Psoas muscle (tissue), 8 donors: Measurements from ENCODE around the gene ATG5. TPM values are rescaled to one million over a fixed set of nuclear protein-coding genes. Genes with fewer than 3 reads are reported as not detected.

ENCODE experiments used
- ATAC-seq, 4 donors: fragments of 200-7000 bp; cut with Tn5 transposase; one replicate each; pipeline ENCODE4 v1.9.1; 2020; ENCODE audit warnings: moderate library complexity in 3 of 4, mild to moderate bottlenecking in 2 of 4
- DNase-seq, 2 donors: peaks; one replicate each; pipeline ENCODE4 v3.0.0-alpha.2; 2020
- H3K27ac ChIP-seq: fragments of 200-600 bp; one replicate; pipeline ENCODE4 v1.8.0; 2022
- H3K27me3 ChIP-seq, 3 donors: fragments of 200-600 bp in 1 of 3; one replicate each; pipeline versions ENCODE4 v1.6.1 to v1.8.0; 2013 to 2022; ENCODE audit warnings: low read length in 2 of 3, mild to moderate bottlenecking in 2 of 3, moderate library complexity in 1 of 3; ENCODE audit not compliant: insufficient read depth in 3 of 3
- H3K36me3 ChIP-seq, 2 donors: fragments of 200-600 bp in 1 of 2; one replicate each; pipeline versions ENCODE4 v1.6.1 to v1.8.0; 2013 to 2022; ENCODE audit warnings: low read depth in 1 of 2, mild to moderate bottlenecking in 1 of 2, moderate library complexity in 1 of 2; ENCODE audit not compliant: insufficient read depth in 1 of 2
- H3K4me1 ChIP-seq: fragments of 200-600 bp; one replicate; pipeline ENCODE4 v1.8.0; 2022
- H3K4me3 ChIP-seq: fragments of 200-600 bp; one replicate; pipeline ENCODE4 v1.8.0; 2022; ENCODE audit warnings: mild to moderate bottlenecking
- H3K9me3 ChIP-seq: fragments of 200-600 bp; one replicate; pipeline ENCODE4 v1.8.0; 2022
- WGBS, 3 donors: extraction: QIAGEN DNeasy Blood & Tissue Kit; methylation state at CpG; one replicate each; pipeline versions ENCODE4 v1.1.6 to v1.1.7; 2013; 5-methylcytosine and 5-hydroxymethylcytosine counted together
- intact Hi-C, 2 donors: fragments of 100-400 bp; cut with DNase I; formaldehyde crosslinking; loops; one replicate each; pipeline versions ENCODE4 v1.11.0 to v1.14.2; 2022
- polyA plus RNA-seq, 3 donors: library from polyadenylated mRNA; stranded (reverse); fragments of 200-250 nt; gene quantifications; one replicate each; pipeline ENCODE4 v1.2.3, GENCODE V29; 2013
- total RNA-seq, 4 donors: library from RNA; stranded (reverse); fragmentation: NEBNext Ultra II Directional in 2 of 4; extraction: Animal tissue kit (Norgen Biotek cat#: 25700) in 2 of 4; gene quantifications; one replicate each; pipeline versions ENCODE4 v1.2.1 to v1.2.4, GENCODE V29; 2021 to 2023
- TF ChIP-seq, protein P1 (sequence below): fragments of 200-600 bp; IDR thresholded peaks from one replicate; pipeline ENCODE4 v1.8.0; 2022; ENCODE audit warnings: antibody characterized with exemption
- donor health status: healthy with polysubstance abuse.
- donor health status: DM: no; HTN: no; CAD: no; lungs with moderate emphysema.
- donor health status: Bipolar disorder and iron deficiency.
- donor health status: healthy.
- donor health status: DM: yes; HTN: yes; CAD: no.
- donor health status: DM: no; HTN: no; CAD: no.
- donor health status: DM: no; HTN: no; CAD: no.
- donor health status: DM: yes; HTN: yes; CAD: no.

ATG5 gene
- total and polyA plus RNA-seq, 7 donors: 13.5 to 35.7 (median 19.5) TPM

DNA sequence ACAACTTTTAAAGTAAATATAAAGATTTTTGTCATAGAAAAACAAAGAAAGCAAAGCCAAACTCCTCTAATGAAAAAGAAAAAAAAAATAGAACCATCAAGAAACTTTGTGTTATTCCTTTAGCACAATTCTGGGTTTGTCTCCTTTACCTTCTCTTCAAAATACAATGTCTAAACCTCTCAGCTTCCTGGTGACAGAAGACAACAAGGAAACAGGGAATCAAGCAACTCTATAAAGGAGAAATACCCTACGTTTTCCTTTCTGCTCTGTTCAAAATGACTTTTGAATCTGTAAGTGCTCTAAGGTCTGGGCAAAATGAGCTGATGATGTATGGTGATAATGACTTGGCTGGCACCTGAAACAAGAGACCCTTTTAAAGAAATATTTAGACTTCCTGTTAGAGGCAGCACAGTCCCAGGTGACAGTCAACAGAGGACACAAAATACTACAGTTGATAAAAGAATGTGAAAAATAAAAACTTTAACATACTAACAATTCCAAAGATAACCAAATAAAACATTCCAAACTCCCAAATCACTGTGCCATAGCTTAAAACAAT lies 138.1 kb downstream of the ATG5 start:
- Histone ChIP-seq H3K27me3 (no peaks in the 10 kb centered on the region), H3K27ac (no peak overlapping the region), H3K9me3 (no peaks in the 10 kb centered on the region), H3K4me3 (no peak overlapping the region), H3K4me1 (no peaks in the 10 kb centered on the region), H3K36me3 (peaks cover 0 to 9% of the 10 kb centered on the region in 2 donors)
- intact Hi-C loops: no loop called here
- TF ChIP-seq, protein P1, sequence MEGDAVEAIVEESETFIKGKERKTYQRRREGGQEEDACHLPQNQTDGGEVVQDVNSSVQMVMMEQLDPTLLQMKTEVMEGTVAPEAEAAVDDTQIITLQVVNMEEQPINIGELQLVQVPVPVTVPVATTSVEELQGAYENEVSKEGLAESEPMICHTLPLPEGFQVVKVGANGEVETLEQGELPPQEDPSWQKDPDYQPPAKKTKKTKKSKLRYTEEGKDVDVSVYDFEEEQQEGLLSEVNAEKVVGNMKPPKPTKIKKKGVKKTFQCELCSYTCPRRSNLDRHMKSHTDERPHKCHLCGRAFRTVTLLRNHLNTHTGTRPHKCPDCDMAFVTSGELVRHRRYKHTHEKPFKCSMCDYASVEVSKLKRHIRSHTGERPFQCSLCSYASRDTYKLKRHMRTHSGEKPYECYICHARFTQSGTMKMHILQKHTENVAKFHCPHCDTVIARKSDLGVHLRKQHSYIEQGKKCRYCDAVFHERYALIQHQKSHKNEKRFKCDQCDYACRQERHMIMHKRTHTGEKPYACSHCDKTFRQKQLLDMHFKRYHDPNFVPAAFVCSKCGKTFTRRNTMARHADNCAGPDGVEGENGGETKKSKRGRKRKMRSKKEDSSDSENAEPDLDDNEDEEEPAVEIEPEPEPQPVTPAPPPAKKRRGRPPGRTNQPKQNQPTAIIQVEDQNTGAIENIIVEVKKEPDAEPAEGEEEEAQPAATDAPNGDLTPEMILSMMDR: no peak
- WGBS, 3 donors: 73 to 78% (median 76%) methylated on average over 1 of the region's 1 CpG
- DNase-seq: no peak
- no peak for ATAC-seq

DNA sequence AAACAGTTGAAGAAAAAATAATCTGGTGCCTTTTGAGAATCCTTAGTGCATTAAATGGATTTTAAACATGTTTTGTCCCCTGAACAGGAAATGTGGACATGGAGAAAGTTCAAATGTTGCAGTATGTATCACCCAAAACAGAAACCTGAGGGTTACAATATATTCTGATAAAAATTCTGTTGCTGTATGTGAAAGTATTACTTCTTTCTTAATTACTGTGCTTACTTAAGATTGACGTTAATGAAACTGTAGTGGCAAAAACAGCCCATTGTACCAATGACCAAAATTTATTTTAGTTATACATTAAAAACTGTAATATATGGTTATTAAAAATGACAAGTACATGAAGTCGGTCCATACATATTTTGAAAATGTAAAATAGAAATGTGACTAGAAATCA lies 138.8 kb downstream of the ATG5 start:
- Histone ChIP-seq H3K9me3 (no peaks in the 10 kb centered on the region), H3K4me3 (no peak overlapping the region), H3K36me3 (peaks cover 0 to 9% of the 10 kb centered on the region in 2 donors), H3K4me1 (no peaks in the 10 kb centered on the region), H3K27me3 (no peaks in the 10 kb centered on the region), H3K27ac (no peak overlapping the region)
- DNase-seq (no peak), ATAC-seq (no peak)
- intact Hi-C loops: no loop called here
- WGBS, 3 donors: 94 to 97% (median 96%) methylated on average over 2 of the region's 2 CpGs
- TF ChIP-seq, protein P1: no peak

DNA sequence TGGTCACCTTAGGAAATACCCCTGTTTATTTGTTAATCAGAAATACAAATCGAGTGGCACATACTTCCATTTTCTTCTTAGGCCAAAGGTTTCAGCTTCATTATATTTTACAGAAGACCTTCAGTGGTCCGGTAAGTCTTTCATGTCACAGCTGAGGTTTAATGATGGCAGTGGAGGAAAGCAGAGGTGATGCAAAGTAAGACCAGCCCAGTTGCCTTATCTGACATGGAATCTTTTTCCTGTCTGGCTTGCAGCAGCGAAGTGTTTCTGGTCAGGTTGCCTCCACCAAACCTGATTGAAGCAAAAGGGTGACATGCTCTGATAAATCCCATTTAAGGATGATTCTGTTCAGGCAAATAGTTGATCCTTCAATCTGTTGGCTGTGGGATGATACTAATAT lies 139.4 kb downstream of the ATG5 start:
- Histone ChIP-seq H3K9me3 (no peaks in the 10 kb centered on the region), H3K36me3 (peaks cover 0 to 9% of the 10 kb centered on the region in 2 donors), H3K4me3 (no peak overlapping the region), H3K27me3 (no peaks in the 10 kb centered on the region), H3K27ac (no peak overlapping the region), H3K4me1 (no peaks in the 10 kb centered on the region)
- intact Hi-C loops: no loop called here
- DNase-seq: no peak
- TF ChIP-seq, protein P1: no peak
- WGBS, 3 donors: 91 to 94% (median 93%) methylated on average over 3 of the region's 3 CpGs
- ATAC-seq: no peak

GRCh38 chr6:106185615-106186014 lies 139.9 kb downstream of the ATG5 start:
- H3K4me1 ChIP-seq: no peaks in the 10 kb centered on the region
- no peak for DNase-seq
- H3K27me3 ChIP-seq: no peaks in the 10 kb centered on the region
- WGBS, 3 donors: 92 to 97% (median 95%) methylated on average over 2 of the region's 2 CpGs
- H3K4me3 ChIP-seq: no peak overlapping the region
- no peaks in the 10 kb centered on the region for H3K9me3 ChIP-seq
- intact Hi-C loops: no loop called here
- TF ChIP-seq, protein P1: no peak
- H3K27ac ChIP-seq: no peak overlapping the region
- H3K36me3 ChIP-seq: peaks cover 0 to 9% of the 10 kb centered on the region in 2 donors
- no peak for ATAC-seq

DNA sequence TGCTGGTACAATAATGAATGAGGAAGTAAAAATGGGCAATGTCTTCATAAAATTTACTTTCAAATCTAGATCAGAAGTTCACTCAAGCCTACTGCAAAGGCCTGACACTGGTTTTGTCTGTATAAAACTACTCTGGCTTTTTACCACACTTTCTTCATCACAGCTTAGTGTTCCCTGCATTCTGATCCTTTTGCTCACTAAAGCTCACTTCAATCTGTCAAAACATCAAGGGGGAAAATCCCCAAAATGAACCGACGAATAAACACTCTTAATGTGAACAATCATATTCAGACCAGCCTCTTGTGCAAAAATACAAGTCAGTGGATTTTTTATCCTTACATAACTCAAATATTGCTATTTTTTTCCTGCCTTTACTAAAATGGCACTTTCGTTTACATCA lies 140.9 kb downstream of the ATG5 start:
- no peaks in the 10 kb centered on the region for H3K27me3 ChIP-seq
- intact Hi-C loops: no loop called here
- H3K4me3 ChIP-seq: no peak overlapping the region
- H3K36me3 ChIP-seq: peaks cover 0 to 9% of the 10 kb centered on the region in 2 donors
- no peak for ATAC-seq
- WGBS, 3 donors: 94 to 95% (median 95%) methylated on average over 3 of the region's 3 CpGs
- TF ChIP-seq, protein P1: no peak
- no peak overlapping the region for H3K27ac ChIP-seq
- DNase-seq: no peak
- H3K9me3 ChIP-seq: no peaks in the 10 kb centered on the region
- H3K4me1 ChIP-seq: no peaks in the 10 kb centered on the region
